ENCODE results near the gene FBXO36. TPM values are rescaled to one million over a fixed set of nuclear protein-coding genes. Genes with fewer than 3 reads are reported as not detected.

FBXO36 gene
- total RNA-seq, 4 donors from 2014 or later: 2.7 to 7.3 (median 4.2) TPM

DNA sequence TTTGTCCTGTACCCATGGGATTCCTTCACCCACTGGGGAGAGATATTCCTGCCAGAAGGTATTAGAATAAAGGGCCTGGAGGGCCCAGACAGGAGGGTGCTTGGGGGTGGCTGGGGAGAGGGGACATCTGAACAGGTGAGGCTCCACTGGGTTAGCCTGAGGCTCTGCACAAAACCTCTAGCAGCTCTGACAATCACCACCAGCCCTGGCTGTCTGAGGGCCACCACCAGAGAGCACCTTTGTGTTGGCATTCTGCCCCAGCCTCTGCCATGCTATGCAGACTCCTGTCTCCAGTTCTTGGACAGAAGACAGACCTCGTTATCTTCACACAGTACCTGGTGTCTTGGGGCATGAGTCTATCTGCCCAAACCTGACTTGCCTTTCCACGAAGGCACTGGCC lies 121.2 kb downstream of the FBXO36 start:
- 83 to 97% methylated on average over 2 of the region's 2 CpGs for WGBS, 2 donors
- TF ChIP-seq POLR2A (IDR thresholded peaks at IDR 0.05) (no peak), EP300 (IDR thresholded peaks at IDR 0.05) (no peak)
- TF ChIP-seq, protein P1, sequence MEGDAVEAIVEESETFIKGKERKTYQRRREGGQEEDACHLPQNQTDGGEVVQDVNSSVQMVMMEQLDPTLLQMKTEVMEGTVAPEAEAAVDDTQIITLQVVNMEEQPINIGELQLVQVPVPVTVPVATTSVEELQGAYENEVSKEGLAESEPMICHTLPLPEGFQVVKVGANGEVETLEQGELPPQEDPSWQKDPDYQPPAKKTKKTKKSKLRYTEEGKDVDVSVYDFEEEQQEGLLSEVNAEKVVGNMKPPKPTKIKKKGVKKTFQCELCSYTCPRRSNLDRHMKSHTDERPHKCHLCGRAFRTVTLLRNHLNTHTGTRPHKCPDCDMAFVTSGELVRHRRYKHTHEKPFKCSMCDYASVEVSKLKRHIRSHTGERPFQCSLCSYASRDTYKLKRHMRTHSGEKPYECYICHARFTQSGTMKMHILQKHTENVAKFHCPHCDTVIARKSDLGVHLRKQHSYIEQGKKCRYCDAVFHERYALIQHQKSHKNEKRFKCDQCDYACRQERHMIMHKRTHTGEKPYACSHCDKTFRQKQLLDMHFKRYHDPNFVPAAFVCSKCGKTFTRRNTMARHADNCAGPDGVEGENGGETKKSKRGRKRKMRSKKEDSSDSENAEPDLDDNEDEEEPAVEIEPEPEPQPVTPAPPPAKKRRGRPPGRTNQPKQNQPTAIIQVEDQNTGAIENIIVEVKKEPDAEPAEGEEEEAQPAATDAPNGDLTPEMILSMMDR (IDR thresholded peaks at IDR 0.05): no peak
- no peak for DNase-seq (ENCODE audit: low spot score in 2 of 2)

DNA sequence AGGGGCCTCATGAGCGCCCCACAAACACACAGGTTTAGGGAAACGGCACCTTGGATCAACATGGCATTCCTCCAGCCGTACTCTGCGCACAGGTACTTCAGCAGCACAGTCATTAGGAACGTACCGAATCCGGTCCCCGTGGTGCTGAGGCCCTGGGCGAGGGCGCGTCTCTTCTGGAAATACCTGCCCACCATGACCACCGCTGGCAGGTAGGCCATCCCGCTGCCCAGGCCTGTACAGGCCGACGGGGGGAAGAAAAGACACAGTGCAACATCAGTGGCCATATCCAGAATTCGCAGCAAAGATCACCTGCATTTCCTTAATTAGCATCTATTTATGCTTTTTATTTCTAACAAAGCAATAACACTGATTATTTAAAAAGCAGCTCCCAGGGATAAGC lies 124.2 kb downstream of the FBXO36 start:
- TF ChIP-seq, protein P1 (IDR thresholded peaks at IDR 0.05): no peak
- TF ChIP-seq POLR2A (IDR thresholded peaks at IDR 0.05) (no peak), EP300 (IDR thresholded peaks at IDR 0.05) (no peak)
- peaks cover 0 to 3% (median 0%) of the 10 kb centered on the region in 4 donors for H3K9me3 ChIP-seq
- no peak for DNase-seq (ENCODE audit: low spot score in 2 of 2)
- H3K36me3 ChIP-seq: peaks cover 0 to 21% (median 0%) of the 10 kb centered on the region in 3 donors
- 97% methylated on average over 16 of the region's 16 CpGs for WGBS, 2 donors
- H3K4me1 ChIP-seq: no peaks in the 10 kb centered on the region
- H3K27me3 ChIP-seq: no peaks in the 10 kb centered on the region
- no peak overlapping the region for H3K4me3 ChIP-seq
- H3K27ac ChIP-seq: no peak overlapping the region

More for the DNA sequence above, 121.2 kb downstream of the FBXO36 start:
- H3K4me1 ChIP-seq: no peaks in the 10 kb centered on the region
- peaks cover 0 to 3% (median 0%) of the 10 kb centered on the region in 4 donors for H3K9me3 ChIP-seq
- no peak overlapping the region for H3K27ac ChIP-seq
- no peaks in the 10 kb centered on the region for H3K27me3 ChIP-seq
- peaks cover 0 to 21% (median 0%) of the 10 kb centered on the region in 3 donors for H3K36me3 ChIP-seq
- no peak overlapping the region for H3K4me3 ChIP-seq

DNA sequence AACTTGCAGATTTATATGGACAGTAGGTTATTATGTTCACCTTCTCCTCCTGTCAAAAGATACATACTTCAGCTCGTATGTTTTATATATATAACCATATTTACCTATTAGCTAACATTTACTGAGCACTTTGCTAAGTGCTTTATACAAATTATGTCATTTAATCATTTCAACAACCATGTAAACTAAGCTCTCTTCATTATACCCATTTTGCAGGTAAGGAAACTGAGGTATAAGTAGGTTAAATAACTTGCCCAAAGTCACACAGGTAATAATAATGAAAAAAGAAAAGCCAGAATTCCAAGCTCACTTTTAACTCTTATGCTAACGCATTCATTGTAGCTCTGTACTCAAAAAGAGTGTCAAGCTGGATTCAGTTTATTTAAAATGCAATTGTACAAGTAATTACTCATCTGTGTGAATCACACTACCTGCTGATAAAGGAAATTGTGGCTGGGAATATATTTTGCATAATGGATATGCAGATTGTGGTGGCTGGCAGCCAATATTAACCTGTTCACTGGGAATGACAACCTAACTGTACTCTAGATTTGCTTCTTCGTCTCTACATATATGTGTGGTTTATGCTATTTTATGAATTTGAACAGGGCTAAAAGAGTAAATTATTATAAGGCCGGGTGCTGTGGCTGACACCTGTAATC lies 125.8 kb downstream of the FBXO36 start:
- H3K27ac ChIP-seq: no peak overlapping the region
- H3K27me3 ChIP-seq: no peaks in the 10 kb centered on the region
- peaks cover 0 to 8% (median 3%) of the 10 kb centered on the region in 4 donors for H3K4me1 ChIP-seq
- no peak for DNase-seq (ENCODE audit: low spot score in 2 of 2)
- 84 to 88% methylated on average over 4 of the region's 4 CpGs for WGBS, 2 donors
- H3K36me3 ChIP-seq: peaks cover 0 to 21% (median 0%) of the 10 kb centered on the region in 3 donors
- H3K9me3 ChIP-seq: no peaks in the 10 kb centered on the region
- TF ChIP-seq EP300 (IDR thresholded peaks at IDR 0.05): no peak
- TF ChIP-seq, protein P1 (IDR thresholded peaks at IDR 0.05): no peak
- no peak for TF ChIP-seq POLR2A (IDR thresholded peaks at IDR 0.05)
- H3K4me3 ChIP-seq: no peak overlapping the region

DNA sequence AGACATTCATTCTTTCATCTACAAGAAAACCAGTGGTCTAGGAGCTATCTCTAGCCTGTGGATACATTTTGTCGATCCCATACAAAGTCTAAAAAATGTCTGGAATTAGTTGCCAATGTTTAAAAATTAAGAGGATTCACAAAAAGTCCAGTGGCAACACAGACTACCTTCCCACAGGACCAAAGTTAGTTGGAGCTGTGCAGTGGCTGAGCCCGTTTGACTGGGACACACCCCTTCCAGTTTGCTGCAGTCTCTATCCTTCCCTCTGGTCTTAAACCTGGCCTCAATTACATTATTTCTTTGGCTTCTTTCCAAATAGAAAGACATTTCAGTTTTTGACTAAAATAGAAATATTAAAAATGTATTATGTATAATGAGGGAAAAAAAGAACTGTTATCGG lies 127.8 kb downstream of the FBXO36 start:
- peaks cover 0 to 16% (median 0%) of the 10 kb centered on the region in 3 donors for H3K36me3 ChIP-seq
- H3K4me3 ChIP-seq: no peak overlapping the region
- H3K27ac ChIP-seq: no peak overlapping the region
- H3K9me3 ChIP-seq: no peaks in the 10 kb centered on the region
- TF ChIP-seq, protein P1 (IDR thresholded peaks at IDR 0.05): no peak
- no peak for TF ChIP-seq POLR2A (IDR thresholded peaks at IDR 0.05)
- TF ChIP-seq EP300 (IDR thresholded peaks at IDR 0.05): no peak
- H3K4me1 ChIP-seq: peaks cover 0 to 14% (median 4%) of the 10 kb centered on the region in 4 donors
- WGBS, 2 donors: 62 to 70% methylated on average over 3 of the region's 3 CpGs
- no peaks in the 10 kb centered on the region for H3K27me3 ChIP-seq
- no peak for DNase-seq (ENCODE audit: low spot score in 2 of 2)

DNA sequence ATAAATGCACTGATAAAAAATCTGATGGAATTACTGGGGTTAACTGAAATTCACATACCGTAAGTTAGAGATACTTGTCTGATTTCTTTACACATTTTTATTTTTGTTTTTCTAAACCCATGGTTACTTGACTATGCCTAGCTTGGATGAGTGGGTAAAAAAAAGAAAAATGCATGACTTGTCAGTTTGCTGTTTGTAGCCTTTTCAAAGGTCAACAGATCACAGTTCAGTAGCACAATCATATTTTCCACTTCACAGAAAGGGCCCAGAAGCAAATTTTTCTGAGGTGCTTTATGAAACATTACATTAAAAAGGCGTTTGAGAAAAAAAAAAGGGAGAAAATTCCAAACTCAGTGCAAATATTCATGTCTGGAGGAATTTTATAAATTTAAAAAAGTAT lies 130.0 kb downstream of the FBXO36 start:
- no peak for TF ChIP-seq POLR2A (IDR thresholded peaks at IDR 0.05)
- TF ChIP-seq EP300 (IDR thresholded peaks at IDR 0.05): no peak
- TF ChIP-seq, protein P1 (IDR thresholded peaks at IDR 0.05): no peak
- Histone ChIP-seq H3K36me3 (no peaks in the 10 kb centered on the region), H3K4me3 (no peak overlapping the region), H3K9me3 (no peaks in the 10 kb centered on the region), H3K27me3 (no peaks in the 10 kb centered on the region), H3K4me1 (peaks cover 0 to 14% (median 4%) of the 10 kb centered on the region in 4 donors), H3K27ac (peak overlapping the region in 3 of 4 donors; percentile 19 to 40 (median 27))
- WGBS, 2 donors: 22 to 23% methylated on average over 2 of the region's 2 CpGs
- DNase-seq (ENCODE audit: low spot score in 2 of 2): no peak
